Measurements from ENCODE around the gene TPCN1. TPM values are rescaled to one million over a fixed set of nuclear protein-coding genes. Genes with fewer than 3 reads are reported as not detected.

The TPCN1 gene
- total RNA-seq, 1 donor from 2014 or later: 39.5 TPM

GRCh38 chr12:113276306-113276705 lies 55.0 kb downstream of the TPCN1 start:
- H3K4me3 ChIP-seq: no peak overlapping the region
- H3K4me1 ChIP-seq: peaks cover 16% of the 10 kb centered on the region
- no peak for TF ChIP-seq CTCF (IDR thresholded peaks at IDR 0.05)
- no peak for TF ChIP-seq POLR2A (IDR thresholded peaks at IDR 0.05)
- TF ChIP-seq POLR2AphosphoS5 (IDR thresholded peaks at IDR 0.05; ENCODE audit: insufficient read depth in 1 of 2, low read depth in 1 of 2): no peak
- DNase-seq (ENCODE audit: extremely low spot score in 2 of 2): no peak
- H3K27me3 ChIP-seq: no peaks in the 10 kb centered on the region
- no peak overlapping the region for H3K27ac ChIP-seq
- H3K36me3 ChIP-seq: peaks cover 9 to 58% of the 10 kb centered on the region in 2 donors
- intact Hi-C loops (cut with DNase I): no loop called here
- no peaks in the 10 kb centered on the region for H3K9me3 ChIP-seq

- peaks cover 9 to 61% of the 10 kb centered on the region in 2 donors for H3K36me3 ChIP-seq
- no peak for TF ChIP-seq POLR2AphosphoS5 (IDR thresholded peaks at IDR 0.05; ENCODE audit: insufficient read depth in 1 of 2, low read depth in 1 of 2)
These were observed 55.8 kb downstream of the TPCN1 start for GRCh38 chr12:113276946-113277500.

GRCh38 chr12:113277511-113277910 lies 56.2 kb downstream of the TPCN1 start:
- H3K4me3 ChIP-seq: no peak overlapping the region
- no peak overlapping the region for H3K27ac ChIP-seq
- intact Hi-C loops (cut with DNase I): no loop called here
- peaks cover 9 to 61% of the 10 kb centered on the region in 2 donors for H3K36me3 ChIP-seq
- H3K9me3 ChIP-seq: no peaks in the 10 kb centered on the region
- peaks cover 8% of the 10 kb centered on the region for H3K4me1 ChIP-seq
- H3K27me3 ChIP-seq: no peaks in the 10 kb centered on the region
- TF ChIP-seq POLR2A (IDR thresholded peaks at IDR 0.05) (no peak), CTCF (IDR thresholded peaks at IDR 0.05) (no peak), POLR2AphosphoS5 (IDR thresholded peaks at IDR 0.05; ENCODE audit: insufficient read depth in 1 of 2, low read depth in 1 of 2) (no peak)
- no peak for DNase-seq (ENCODE audit: extremely low spot score in 2 of 2)

More at GRCh38 chr12:113276946-113277500, 55.8 kb downstream of the TPCN1 start:
- intact Hi-C loops (cut with DNase I): no loop called here
- Histone ChIP-seq H3K4me1 (peaks cover 12% of the 10 kb centered on the region), H3K4me3 (no peak overlapping the region), H3K27me3 (no peaks in the 10 kb centered on the region), H3K9me3 (no peaks in the 10 kb centered on the region), H3K27ac (no peak overlapping the region)
- DNase-seq (ENCODE audit: extremely low spot score in 2 of 2): no peak

GRCh38 chr12:113278141-113278540 lies 56.9 kb downstream of the TPCN1 start:
- H3K36me3 ChIP-seq: peaks cover 9 to 58% of the 10 kb centered on the region in 2 donors

GRCh38 chr12:113278633-113279032 lies 57.4 kb downstream of the TPCN1 start:
- intact Hi-C loops (cut with DNase I): no loop called here
- DNase-seq (ENCODE audit: extremely low spot score in 2 of 2): no peak
- no peaks in the 10 kb centered on the region for H3K27me3 ChIP-seq
- H3K27ac ChIP-seq: no peak overlapping the region
- TF ChIP-seq POLR2A (IDR thresholded peaks at IDR 0.05) (no peak), CTCF (IDR thresholded peaks at IDR 0.05) (no peak), POLR2AphosphoS5 (IDR thresholded peaks at IDR 0.05; ENCODE audit: insufficient read depth in 1 of 2, low read depth in 1 of 2) (no peak)
- H3K9me3 ChIP-seq: no peaks in the 10 kb centered on the region
- H3K4me3 ChIP-seq: no peak overlapping the region
- H3K36me3 ChIP-seq: peaks cover 9 to 56% of the 10 kb centered on the region in 2 donors
- no peaks in the 10 kb centered on the region for H3K4me1 ChIP-seq

More at GRCh38 chr12:113278141-113278540, 56.9 kb downstream of the TPCN1 start:
- no peak for DNase-seq (ENCODE audit: extremely low spot score in 2 of 2)
- Histone ChIP-seq H3K4me3 (no peak overlapping the region), H3K27me3 (no peaks in the 10 kb centered on the region), H3K27ac (no peak overlapping the region), H3K9me3 (no peaks in the 10 kb centered on the region), H3K4me1 (peaks cover 2% of the 10 kb centered on the region)
- intact Hi-C loops (cut with DNase I): no loop called here
- TF ChIP-seq POLR2A (IDR thresholded peaks at IDR 0.05) (no peak), CTCF (IDR thresholded peaks at IDR 0.05) (no peak), POLR2AphosphoS5 (IDR thresholded peaks at IDR 0.05; ENCODE audit: insufficient read depth in 1 of 2, low read depth in 1 of 2) (no peak)
